Measurements from ENCODE around the gene MUC5AC. TPM values are rescaled to one million over a fixed set of nuclear protein-coding genes. Genes with fewer than 3 reads are reported as not detected.
"Not testable (repeated sequence)": the region's sequence is repeated elsewhere in the genome, so short reads cannot be mapped to it uniquely, and the experiment has no call there.

MUC5AC gene
- total and polyA plus RNA-seq, 7 experiments from 2014 or later = not detected

GRCh38 chr11:1237851-1238250 lies 80.1 kb downstream of the MUC5AC start:
- ChIA-PET POLR2A (no interaction called here), CTCF (no interaction called here)
- Mint-ChIP-seq H3K4me1 (no peaks in the 10 kb centered on the region), H3K9me3 (peaks cover 0 to 6% (median 0%) of the 10 kb centered on the region in 11 donors), H3K27me3 (no peaks in the 10 kb centered on the region), H3K27ac (no peak overlapping the region), H3K36me3 (no peaks in the 10 kb centered on the region), H3K4me3 (no peak overlapping the region)
- Histone ChIP-seq H3K4me1 (ENCODE audit: control insufficient read depth in 2 of 2, insufficient read depth in 2 of 2, low read length in 2 of 2) (no peaks in the 10 kb centered on the region), H3K27me3 (ENCODE audit: control insufficient read depth in 2 of 2, insufficient read depth in 2 of 2, low read length in 2 of 2) (no peaks in the 10 kb centered on the region), H3K27ac (ENCODE audit: low read depth, low read length) (no peak overlapping the region), H3K4me3 (ENCODE audit: low read length) (no peak overlapping the region), H3K9me3 (ENCODE audit: control insufficient read depth in 2 of 3, low read length in 3 of 3) (no peaks in the 10 kb centered on the region), H3K36me3 (ENCODE audit: control insufficient read depth in 2 of 3, insufficient read depth in 3 of 3, low read length in 3 of 3) (no peaks in the 10 kb centered on the region)
- intact Hi-C loops (cut with micrococcal nuclease) = no loop called here
- ATAC-seq (no peak), DNase-seq (no peak)

- Histone ChIP-seq H3K36me3 (ENCODE audit: control insufficient read depth in 2 of 3, insufficient read depth in 3 of 3, low read length in 3 of 3) (no peaks in the 10 kb centered on the region), H3K27me3 (ENCODE audit: control insufficient read depth in 2 of 2, insufficient read depth in 2 of 2, low read length in 2 of 2) (no peaks in the 10 kb centered on the region), H3K4me1 (ENCODE audit: control insufficient read depth in 2 of 2, insufficient read depth in 2 of 2, low read length in 2 of 2) (no peaks in the 10 kb centered on the region), H3K27ac (ENCODE audit: low read depth, low read length) (no peak overlapping the region), H3K4me3 (ENCODE audit: low read length) (no peak overlapping the region), H3K9me3 (ENCODE audit: control insufficient read depth in 2 of 3, low read length in 3 of 3) (no peaks in the 10 kb centered on the region)
- CTCF ChIA-PET = no interaction called here
- Mint-ChIP-seq H3K9me3 (peaks cover 0 to 6% (median 0%) of the 10 kb centered on the region in 11 donors), H3K27ac (no peak overlapping the region), H3K4me3 (no peak overlapping the region), H3K27me3 (no peaks in the 10 kb centered on the region), H3K36me3 (no peaks in the 10 kb centered on the region), H3K4me1 (no peaks in the 10 kb centered on the region)
- ATAC-seq (no peak), DNase-seq (no peak)
- POLR2A ChIA-PET = no interaction called here
- intact Hi-C loops (cut with micrococcal nuclease) = no loop called here
Measured at GRCh38 chr11:1238767-1239595, 81.2 kb downstream of the MUC5AC start.

GRCh38 chr11:1239596-1240205 lies 81.9 kb downstream of the MUC5AC start:
- no peaks in the 10 kb centered on the region for H3K27me3 ChIP-seq (ENCODE audit: control insufficient read depth in 2 of 2, insufficient read depth in 2 of 2, low read length in 2 of 2)
- H3K9me3 ChIP-seq (ENCODE audit: control insufficient read depth in 2 of 3, low read length in 3 of 3) = no peaks in the 10 kb centered on the region
- POLR2A ChIA-PET = no interaction called here
- H3K4me3 ChIP-seq (ENCODE audit: low read length) = no peak overlapping the region
- intact Hi-C loops (cut with micrococcal nuclease) = no loop called here
- CTCF ChIA-PET = no interaction called here
- Mint-ChIP-seq H3K36me3 (no peaks in the 10 kb centered on the region), H3K4me1 (no peaks in the 10 kb centered on the region), H3K9me3 (peaks cover 0 to 6% (median 0%) of the 10 kb centered on the region in 11 donors), H3K27me3 (no peaks in the 10 kb centered on the region), H3K27ac (no peak overlapping the region), H3K4me3 (no peak overlapping the region)
- no peaks in the 10 kb centered on the region for H3K36me3 ChIP-seq (ENCODE audit: control insufficient read depth in 2 of 3, insufficient read depth in 3 of 3, low read length in 3 of 3)
- no peak overlapping the region for H3K27ac ChIP-seq (ENCODE audit: low read depth, low read length)
- H3K4me1 ChIP-seq (ENCODE audit: control insufficient read depth in 2 of 2, insufficient read depth in 2 of 2, low read length in 2 of 2) = no peaks in the 10 kb centered on the region
- ATAC-seq (no peak), DNase-seq (no peak)

- H3K27ac Mint-ChIP-seq = no peak overlapping the region
- intact Hi-C loops (cut with micrococcal nuclease) = no loop called here
- Histone ChIP-seq H3K27me3 (ENCODE audit: control insufficient read depth in 2 of 2, insufficient read depth in 2 of 2, low read length in 2 of 2) (no peaks in the 10 kb centered on the region), H3K36me3 (ENCODE audit: control insufficient read depth in 2 of 3, insufficient read depth in 3 of 3, low read length in 3 of 3) (no peaks in the 10 kb centered on the region), H3K4me3 (ENCODE audit: low read length) (no peak overlapping the region), H3K9me3 (ENCODE audit: control insufficient read depth in 2 of 3, low read length in 3 of 3) (no peaks in the 10 kb centered on the region), H3K27ac (ENCODE audit: low read depth, low read length) (no peak overlapping the region), H3K4me1 (ENCODE audit: control insufficient read depth in 2 of 2, insufficient read depth in 2 of 2, low read length in 2 of 2) (no peaks in the 10 kb centered on the region)
- ChIA-PET POLR2A (no interaction called here), CTCF (no interaction called here)
- H3K27me3 Mint-ChIP-seq = no peaks in the 10 kb centered on the region
- no peak for DNase-seq
- peaks cover 0 to 6% (median 0%) of the 10 kb centered on the region in 11 donors for H3K9me3 Mint-ChIP-seq
- ATAC-seq = no peak
- H3K4me3 Mint-ChIP-seq = no peak overlapping the region
- no peaks in the 10 kb centered on the region for H3K4me1 Mint-ChIP-seq
- no peaks in the 10 kb centered on the region for H3K36me3 Mint-ChIP-seq
Measured at GRCh38 chr11:1240771-1241170, 83.0 kb downstream of the MUC5AC start.

GRCh38 chr11:1241706-1242105 lies 84.0 kb downstream of the MUC5AC start:
- ChIA-PET POLR2A (no interaction called here), CTCF (no interaction called here)
- Histone ChIP-seq H3K36me3 (ENCODE audit: control insufficient read depth in 2 of 3, insufficient read depth in 3 of 3, low read length in 3 of 3) (no peaks in the 10 kb centered on the region), H3K4me1 (ENCODE audit: control insufficient read depth in 2 of 2, insufficient read depth in 2 of 2, low read length in 2 of 2) (no peaks in the 10 kb centered on the region), H3K4me3 (ENCODE audit: low read length) (no peak overlapping the region), H3K27ac (ENCODE audit: low read depth, low read length) (no peak overlapping the region), H3K27me3 (ENCODE audit: control insufficient read depth in 2 of 2, insufficient read depth in 2 of 2, low read length in 2 of 2) (no peaks in the 10 kb centered on the region), H3K9me3 (ENCODE audit: control insufficient read depth in 2 of 3, low read length in 3 of 3) (no peaks in the 10 kb centered on the region)
- ATAC-seq = no peak
- Mint-ChIP-seq H3K27ac (no peak overlapping the region), H3K36me3 (no peaks in the 10 kb centered on the region), H3K4me3 (no peak overlapping the region), H3K9me3 (peaks cover 0 to 12% (median 0%) of the 10 kb centered on the region in 11 donors), H3K4me1 (no peaks in the 10 kb centered on the region), H3K27me3 (no peaks in the 10 kb centered on the region)
- no peak for DNase-seq
- intact Hi-C loops (cut with micrococcal nuclease) = no loop called here

GRCh38 chr11:1242289-1242688 lies 84.5 kb downstream of the MUC5AC start:
- intact Hi-C loops (cut with micrococcal nuclease) = no loop called here
- no peaks in the 10 kb centered on the region for H3K4me1 Mint-ChIP-seq
- Histone ChIP-seq H3K27ac (ENCODE audit: low read depth, low read length) (no peak overlapping the region), H3K27me3 (ENCODE audit: control insufficient read depth in 2 of 2, insufficient read depth in 2 of 2, low read length in 2 of 2) (no peaks in the 10 kb centered on the region), H3K4me3 (ENCODE audit: low read length) (no peak overlapping the region), H3K9me3 (ENCODE audit: control insufficient read depth in 2 of 3, low read length in 3 of 3) (no peaks in the 10 kb centered on the region), H3K4me1 (ENCODE audit: control insufficient read depth in 2 of 2, insufficient read depth in 2 of 2, low read length in 2 of 2) (no peaks in the 10 kb centered on the region), H3K36me3 (ENCODE audit: control insufficient read depth in 2 of 3, insufficient read depth in 3 of 3, low read length in 3 of 3) (no peaks in the 10 kb centered on the region)
- H3K27ac Mint-ChIP-seq = no peak overlapping the region
- H3K4me3 Mint-ChIP-seq = no peak overlapping the region
- ChIA-PET POLR2A (no interaction called here), CTCF (no interaction called here)
- no peaks in the 10 kb centered on the region for H3K36me3 Mint-ChIP-seq
- ATAC-seq (no peak), DNase-seq (no peak)
- H3K27me3 Mint-ChIP-seq = no peaks in the 10 kb centered on the region
- H3K9me3 Mint-ChIP-seq = peaks cover 0 to 12% (median 0%) of the 10 kb centered on the region in 11 donors

- CTCF ChIA-PET; H3K27me3 ChIP-seq (ENCODE audit: control insufficient read depth in 2 of 2, insufficient read depth in 2 of 2, low read length in 2 of 2); ATAC-seq; H3K36me3 ChIP-seq (ENCODE audit: control insufficient read depth in 2 of 3, insufficient read depth in 3 of 3, low read length in 3 of 3); POLR2A ChIA-PET; intact Hi-C loops (cut with micrococcal nuclease); H3K4me1 ChIP-seq (ENCODE audit: control insufficient read depth in 2 of 2, insufficient read depth in 2 of 2, low read length in 2 of 2); H3K36me3 Mint-ChIP-seq; H3K4me1 Mint-ChIP-seq; DNase-seq; H3K27ac Mint-ChIP-seq; H3K27ac ChIP-seq (ENCODE audit: low read depth, low read length); H3K4me3 ChIP-seq (ENCODE audit: low read length); H3K4me3 Mint-ChIP-seq; H3K9me3 ChIP-seq (ENCODE audit: control insufficient read depth in 2 of 3, low read length in 3 of 3); H3K27me3 Mint-ChIP-seq: not testable (repeated sequence)
- peaks cover 0 to 12% (median 0%) of the 10 kb centered on the region in 11 donors for H3K9me3 Mint-ChIP-seq
Measured at GRCh38 chr11:1242751-1243150, 85.0 kb downstream of the MUC5AC start.

Data from naive thymus-derived CD4-positive, alpha-beta T cell (primary cell).